Dermis blood vessel endothelial cell (primary cell): ENCODE data around the gene PRKRIP1. TPM values are rescaled to one million over a fixed set of nuclear protein-coding genes. Genes with fewer than 3 reads are reported as not detected.

ENCODE experiments used
- total RNA-seq: library from RNA; depleted of rRNA; stranded (reverse); fragments of >200 nt; gene quantifications from 2 replicates; pipeline ENCODE4 v1.2.3, GENCODE V29; 2014

The PRKRIP1 gene
- total RNA-seq, 1 donor from 2014 or later: 18.0 TPM

Other genes starting within 250 kb of the PRKRIP1 start
- 2.5 and 4.4 TPM in 2 replicates for gene SH2B2, start 109.5 kb upstream of the PRKRIP1 start, total RNA-seq
- not detected in 2 replicates for gene SPDYE6, start 39.9 kb upstream of the PRKRIP1 start, total RNA-seq
- 94.3 and 147 TPM in 2 replicates for gene ORAI2, start 37.2 kb downstream of the PRKRIP1 start, total RNA-seq
- 11.6 and 25.5 TPM in 2 replicates for gene ALKBH4, start 68.5 kb downstream of the PRKRIP1 start, total RNA-seq
- gene LRWD1, start 68.6 kb downstream of the PRKRIP1 start, total RNA-seq: 21.6 and 28.8 TPM in 2 replicates
- 19.9 and 22.4 TPM in 2 replicates for gene POLR2J, start 82.6 kb downstream of the PRKRIP1 start, total RNA-seq
- 10.1 and 13.1 TPM in 2 replicates for gene RASA4B, start 121.4 kb downstream of the PRKRIP1 start, total RNA-seq
- 2.3 and 2.7 TPM in 2 replicates for gene UPK3BL2, start 147.3 kb downstream of the PRKRIP1 start, total RNA-seq
- not detected in 2 replicates for gene SPDYE2, start 154.9 kb downstream of the PRKRIP1 start, total RNA-seq
- 25.5 and 36.4 TPM in 2 replicates for gene POLR2J3, start 176.2 kb downstream of the PRKRIP1 start, total RNA-seq
- 30.4 and 38.3 TPM in 2 replicates for gene RASA4, start 220.4 kb downstream of the PRKRIP1 start, total RNA-seq
- gene UPK3BL1, start 246.4 kb downstream of the PRKRIP1 start, total RNA-seq: 10.1 and 12.6 TPM in 2 replicates